ENCODE data around the gene BTN1A1.

- TF ChIP-seq POLR2A (IDR thresholded peaks at IDR 0.05; ENCODE audit: low read depth, low read length) (no peak), POLR2AphosphoS5 (IDR thresholded peaks at IDR 0.05; ENCODE audit: low read depth, low read length) (no peak; the same call in 1 of the 2 replicates), PAX5 (IDR thresholded peaks at IDR 0.05; ENCODE audit: insufficient read depth, low read length, severe bottlenecking) (no peak), POU2F2 (IDR thresholded peaks at IDR 0.05; ENCODE audit: low read depth, low read length) (no peak)
These were observed 35.5 kb upstream of the BTN1A1 start for GRCh38 chr6:26464416-26465131.
